Measurements from ENCODE around the gene TOGARAM1.

- TF ChIP-seq EP300 (IDR thresholded peaks at IDR 0.05) (no peak), CTCF (IDR thresholded peaks at IDR 0.05) (no peak), POLR2A (IDR thresholded peaks at IDR 0.05) (no peak), POLR2AphosphoS5 (IDR thresholded peaks at IDR 0.05) (no peak)
Observed at GRCh38 chr14:45118594-45118993, 156.6 kb downstream of the TOGARAM1 start.
